Measurements from ENCODE around the gene SP6.

- no peak for TF ChIP-seq CTCF (IDR thresholded peaks at IDR 0.05; ENCODE audit: borderline replicate concordance, extremely low read depth, low read length, poor library complexity, severe bottlenecking)
- no peak for TF ChIP-seq EZH2 (IDR thresholded peaks at IDR 0.05; ENCODE audit: borderline replicate concordance, low read depth, low read length, severe bottlenecking)
Observed at GRCh38 chr17:47808036-47808829, 42.7 kb downstream of the SP6 start.
